Hepatocyte (in vitro differentiated cells): ENCODE results near the gene SLC2A10.

Source experiments
- EZH2 ChIP-seq: fragments of 200-600 bp; sonication (generic); IDR thresholded peaks from 2 replicates; pipeline ENCODE4 v1.6.1; 2016; ENCODE audit warnings: antibody characterized with exemption, mild to moderate bottlenecking, borderline replicate concordance
- TF ChIP-seq, protein P1 (sequence below): fragments of 200-600 bp; sonication (generic); IDR thresholded peaks from 2 replicates; pipeline ENCODE4 v1.5.1; 2016; ENCODE audit warnings: antibody characterized with exemption, mild to moderate bottlenecking; ENCODE audit not compliant: poor library complexity

DNA sequence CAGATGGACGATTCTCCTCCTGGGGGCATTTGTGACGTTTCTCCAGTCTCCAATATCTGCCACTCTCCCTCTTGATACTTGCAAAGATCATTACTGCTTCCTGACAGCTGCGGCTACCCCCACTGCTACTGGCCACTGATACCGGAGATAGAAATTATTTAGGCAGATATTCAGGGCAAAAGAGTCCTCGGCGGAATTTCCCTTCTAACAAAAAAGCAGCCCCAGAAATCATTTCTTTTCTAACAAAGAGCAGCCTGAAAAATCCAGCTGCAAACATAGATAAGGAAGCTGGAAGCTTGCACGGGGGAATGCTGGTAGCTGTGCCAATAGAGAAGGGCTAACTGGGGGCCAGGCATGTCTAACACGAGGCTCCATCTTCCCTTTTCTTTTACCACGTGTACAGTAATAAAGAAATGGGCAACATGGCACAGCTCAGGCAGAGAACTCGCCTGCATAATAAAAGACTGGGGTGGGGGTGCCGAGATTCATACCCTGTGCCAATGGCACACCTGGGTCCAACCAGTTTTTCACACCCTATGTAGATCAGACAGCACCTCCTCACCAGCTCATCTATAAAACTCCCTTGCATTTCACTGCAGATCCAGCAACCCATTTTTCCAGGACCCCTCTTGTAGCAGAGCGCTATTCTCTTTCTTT, 26.3 kb upstream of the SLC2A10 start:
- TF ChIP-seq, protein P1, sequence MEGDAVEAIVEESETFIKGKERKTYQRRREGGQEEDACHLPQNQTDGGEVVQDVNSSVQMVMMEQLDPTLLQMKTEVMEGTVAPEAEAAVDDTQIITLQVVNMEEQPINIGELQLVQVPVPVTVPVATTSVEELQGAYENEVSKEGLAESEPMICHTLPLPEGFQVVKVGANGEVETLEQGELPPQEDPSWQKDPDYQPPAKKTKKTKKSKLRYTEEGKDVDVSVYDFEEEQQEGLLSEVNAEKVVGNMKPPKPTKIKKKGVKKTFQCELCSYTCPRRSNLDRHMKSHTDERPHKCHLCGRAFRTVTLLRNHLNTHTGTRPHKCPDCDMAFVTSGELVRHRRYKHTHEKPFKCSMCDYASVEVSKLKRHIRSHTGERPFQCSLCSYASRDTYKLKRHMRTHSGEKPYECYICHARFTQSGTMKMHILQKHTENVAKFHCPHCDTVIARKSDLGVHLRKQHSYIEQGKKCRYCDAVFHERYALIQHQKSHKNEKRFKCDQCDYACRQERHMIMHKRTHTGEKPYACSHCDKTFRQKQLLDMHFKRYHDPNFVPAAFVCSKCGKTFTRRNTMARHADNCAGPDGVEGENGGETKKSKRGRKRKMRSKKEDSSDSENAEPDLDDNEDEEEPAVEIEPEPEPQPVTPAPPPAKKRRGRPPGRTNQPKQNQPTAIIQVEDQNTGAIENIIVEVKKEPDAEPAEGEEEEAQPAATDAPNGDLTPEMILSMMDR: no peak
- TF ChIP-seq EZH2: no peak
